GM13977 (cell line): ENCODE results near the gene PLPPR5.
"Not testable (repeated sequence)": the region's sequence is repeated elsewhere in the genome, so short reads cannot be mapped to it uniquely, and the experiment has no call there.

Experiments used
- DNase-seq: peaks from one replicate; pipeline ENCODE4 v3.0.0; 2012; ENCODE audit warnings: low spot score
- in situ Hi-C: fragments of 300-500 bp; cut with MboI; formaldehyde crosslinking; loops from one replicate; pipeline ENCODE4 v1.12.0; 2022; ENCODE audit warnings: low sequenced_read_pairs, low pct_unique_long_range_greater_than_20kb, mixed read lengths, inconsistent platforms; ENCODE audit not compliant: unreplicated experiment
- TF ChIP-seq, protein P1 (sequence below): IDR thresholded peaks from 2 replicates; pipeline ENCODE4 v1.5.1; 2012; ENCODE audit warnings: mild to moderate bottlenecking, control low read depth; ENCODE audit not compliant: insufficient read depth; ENCODE audit errors: extremely low read depth, missing control alignments

Gene PLPPR5, protein sequence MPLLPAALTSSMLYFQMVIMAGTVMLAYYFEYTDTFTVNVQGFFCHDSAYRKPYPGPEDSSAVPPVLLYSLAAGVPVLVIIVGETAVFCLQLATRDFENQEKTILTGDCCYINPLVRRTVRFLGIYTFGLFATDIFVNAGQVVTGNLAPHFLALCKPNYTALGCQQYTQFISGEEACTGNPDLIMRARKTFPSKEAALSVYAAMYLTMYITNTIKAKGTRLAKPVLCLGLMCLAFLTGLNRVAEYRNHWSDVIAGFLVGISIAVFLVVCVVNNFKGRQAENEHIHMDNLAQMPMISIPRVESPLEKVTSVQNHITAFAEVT

DNA sequence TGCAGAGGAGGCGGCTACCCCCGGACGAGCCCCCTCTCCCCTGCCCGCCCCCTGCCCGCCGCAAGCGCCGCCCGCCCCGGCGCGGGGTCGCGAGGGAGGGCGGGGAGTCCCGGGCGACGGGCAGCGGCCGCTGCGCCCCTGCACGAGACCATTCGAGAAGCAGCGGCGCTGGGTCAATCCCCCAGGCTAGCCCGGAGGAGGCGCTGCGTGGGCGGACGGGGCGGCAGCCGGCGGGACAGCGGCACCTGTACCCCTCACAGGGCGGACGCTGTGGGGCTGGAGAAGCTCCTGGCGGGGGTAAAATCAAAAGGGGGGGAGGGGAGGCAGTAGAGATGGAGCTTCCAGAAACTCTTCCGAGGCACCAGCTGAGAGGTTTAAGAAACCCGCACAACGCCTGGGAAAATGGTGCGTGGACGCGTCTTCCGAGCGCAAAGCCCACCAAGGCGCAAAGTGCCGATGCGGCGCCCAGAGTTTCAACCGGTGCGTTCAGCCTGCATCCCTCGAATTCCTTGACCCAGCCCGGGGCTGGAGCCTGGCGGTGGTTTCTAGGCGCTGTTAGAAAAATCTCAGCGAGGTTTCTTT, at the start of gene PLPPR5:
TSS of gene PLPPR5 (minus strand) at position 1 of the 582 bp plus-strand sequence. CDS start 190 bp downstream, outside the sequence.
- peak; percentile 12 for DNase-seq

DNA sequence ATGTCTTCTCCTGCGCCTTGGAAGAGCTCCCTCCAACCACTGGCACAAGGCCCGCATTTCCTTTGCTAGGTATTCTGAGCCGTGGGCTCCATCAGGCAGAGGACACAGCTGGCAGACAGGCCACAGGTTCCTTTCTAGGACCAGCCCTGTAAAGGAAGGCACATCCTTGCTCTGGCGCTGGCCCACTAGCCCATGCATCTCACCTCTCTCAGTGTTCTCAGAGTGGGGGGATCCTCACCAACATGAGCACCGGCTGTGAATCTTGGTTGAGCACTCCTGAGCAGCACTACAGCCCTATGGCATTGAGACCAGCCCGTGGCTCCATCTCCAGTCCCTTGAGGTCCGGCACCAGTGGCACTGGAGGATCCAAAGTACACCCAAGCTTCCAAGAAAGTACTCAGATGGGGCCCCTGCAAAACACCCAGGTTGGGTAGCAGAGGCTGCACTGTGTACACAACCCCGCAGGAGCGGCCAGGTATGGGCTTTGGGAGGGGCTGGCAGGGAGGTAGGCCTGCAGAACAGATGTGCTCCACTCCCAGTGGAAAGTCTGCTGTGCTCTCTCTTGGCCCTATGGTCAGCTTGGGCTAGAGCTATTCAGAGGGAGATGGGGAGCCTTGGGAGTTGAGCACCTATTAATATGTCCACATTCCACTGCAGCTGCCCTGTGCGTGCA, 47.1 kb upstream of the PLPPR5 start:
- no peak for DNase-seq

More for the DNA sequence above, at the start of gene PLPPR5:
- TF ChIP-seq, protein P1, sequence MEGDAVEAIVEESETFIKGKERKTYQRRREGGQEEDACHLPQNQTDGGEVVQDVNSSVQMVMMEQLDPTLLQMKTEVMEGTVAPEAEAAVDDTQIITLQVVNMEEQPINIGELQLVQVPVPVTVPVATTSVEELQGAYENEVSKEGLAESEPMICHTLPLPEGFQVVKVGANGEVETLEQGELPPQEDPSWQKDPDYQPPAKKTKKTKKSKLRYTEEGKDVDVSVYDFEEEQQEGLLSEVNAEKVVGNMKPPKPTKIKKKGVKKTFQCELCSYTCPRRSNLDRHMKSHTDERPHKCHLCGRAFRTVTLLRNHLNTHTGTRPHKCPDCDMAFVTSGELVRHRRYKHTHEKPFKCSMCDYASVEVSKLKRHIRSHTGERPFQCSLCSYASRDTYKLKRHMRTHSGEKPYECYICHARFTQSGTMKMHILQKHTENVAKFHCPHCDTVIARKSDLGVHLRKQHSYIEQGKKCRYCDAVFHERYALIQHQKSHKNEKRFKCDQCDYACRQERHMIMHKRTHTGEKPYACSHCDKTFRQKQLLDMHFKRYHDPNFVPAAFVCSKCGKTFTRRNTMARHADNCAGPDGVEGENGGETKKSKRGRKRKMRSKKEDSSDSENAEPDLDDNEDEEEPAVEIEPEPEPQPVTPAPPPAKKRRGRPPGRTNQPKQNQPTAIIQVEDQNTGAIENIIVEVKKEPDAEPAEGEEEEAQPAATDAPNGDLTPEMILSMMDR: no peak
- in situ Hi-C loops: no loop called here

DNA sequence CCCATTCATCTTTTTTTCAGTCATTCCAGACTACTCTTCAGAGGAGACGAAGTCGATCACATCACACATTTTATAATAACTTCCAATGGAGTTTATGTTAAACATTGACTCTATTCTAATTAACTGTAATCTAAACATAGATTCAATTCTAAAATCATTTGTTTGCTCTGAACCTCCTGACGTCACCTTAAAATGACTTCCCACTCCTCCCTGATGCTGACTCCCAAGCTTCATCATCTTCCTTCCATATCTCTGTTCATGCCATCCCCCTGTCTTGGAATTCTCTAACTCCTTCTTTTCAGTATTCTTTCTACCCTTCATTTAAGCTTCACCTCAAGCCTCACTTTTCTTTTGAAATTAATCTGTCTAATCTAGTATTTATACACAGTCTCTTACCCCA, 45.1 kb upstream of the PLPPR5 start:
- in situ Hi-C loops: no loop called here

More for the DNA sequence above, 47.1 kb upstream of the PLPPR5 start:
- TF ChIP-seq, protein P1: no peak
- in situ Hi-C loops: no loop called here

DNA sequence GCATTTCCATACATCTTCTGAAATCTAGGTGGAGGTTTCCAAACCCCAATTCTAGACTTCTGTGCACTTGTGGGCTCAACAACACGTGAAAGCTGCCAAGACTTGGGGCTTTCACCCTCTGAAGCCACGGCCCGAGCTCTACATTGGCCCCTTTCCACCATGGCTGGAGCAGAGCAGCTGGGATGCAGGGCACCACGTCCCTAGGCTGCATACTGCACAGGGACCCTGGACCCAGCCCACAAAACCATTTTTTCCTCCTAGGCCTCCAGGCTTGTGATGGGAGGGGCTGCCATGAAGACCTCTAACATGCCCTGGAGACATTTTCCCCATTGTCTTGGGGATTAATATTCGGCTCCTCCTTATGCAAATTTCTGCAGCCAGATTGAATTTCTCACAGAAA, 32.1 kb upstream of the PLPPR5 start:
- DNase-seq, in situ Hi-C loops: not testable (repeated sequence)

More for the DNA sequence above, 45.1 kb upstream of the PLPPR5 start:
- DNase-seq: no peak
- TF ChIP-seq, protein P1: no peak

DNA sequence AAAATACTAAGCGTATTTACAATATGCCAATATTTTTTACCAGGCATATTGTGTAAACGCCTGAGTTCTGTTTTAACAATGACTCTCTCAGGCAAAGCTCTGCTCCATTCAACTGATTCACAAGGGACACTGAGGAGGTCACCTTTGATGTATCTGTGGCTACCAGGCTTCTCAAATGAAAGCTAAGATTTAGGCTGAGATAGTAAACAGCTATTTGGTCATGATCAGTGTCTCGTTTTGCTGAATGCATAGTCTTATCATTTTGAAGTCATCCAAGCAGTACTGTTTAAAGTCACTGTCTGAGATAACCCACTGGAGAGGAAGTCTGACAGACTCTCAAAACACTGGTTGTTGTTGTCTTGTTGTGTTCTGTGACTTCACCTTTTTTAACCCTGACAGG, 13.7 kb upstream of the PLPPR5 start:
- in situ Hi-C loops: no loop called here
- no peak for DNase-seq
- TF ChIP-seq, protein P1: no peak

DNA sequence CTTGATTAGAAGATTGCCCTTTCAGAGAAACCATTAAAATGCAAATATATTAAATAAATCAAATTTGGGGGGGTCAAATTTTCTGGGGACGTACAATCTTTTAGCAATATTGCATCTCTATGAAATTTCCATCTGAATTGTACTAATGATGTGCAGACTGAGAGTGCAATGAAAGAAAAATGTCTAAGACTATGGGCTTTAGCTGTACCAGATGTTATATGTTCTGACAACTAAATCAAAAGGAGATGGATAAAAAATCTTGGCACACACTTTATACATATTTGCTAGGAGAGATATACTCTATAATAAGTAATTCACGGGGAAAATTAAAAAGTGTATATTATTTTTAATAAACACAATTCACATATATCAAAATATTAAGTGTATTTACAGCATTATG, 13.0 kb upstream of the PLPPR5 start:
- TF ChIP-seq, protein P1: no peak
- in situ Hi-C loops: no loop called here
- DNase-seq: no peak

DNA sequence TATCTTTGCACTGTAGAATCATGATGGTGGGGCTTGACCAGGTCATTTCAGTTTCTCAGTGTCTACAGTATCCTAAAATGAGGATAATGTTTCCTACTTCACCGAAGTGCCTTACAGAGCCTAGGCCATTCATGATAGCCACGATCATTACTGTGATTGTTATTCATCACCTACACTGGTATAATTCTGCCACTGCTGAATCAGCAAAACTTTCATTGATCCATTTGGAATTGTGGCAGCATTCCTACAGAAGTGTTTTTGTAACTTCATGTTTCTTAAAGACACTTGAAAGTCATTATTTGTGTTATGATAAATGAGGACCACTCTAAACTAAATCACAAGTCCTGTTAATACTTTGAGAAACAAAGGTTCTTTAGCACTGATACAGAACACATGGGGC, 6.0 kb upstream of the PLPPR5 start:
- DNase-seq: no peak
- TF ChIP-seq, protein P1: no peak
- in situ Hi-C loops: no loop called here
